Measurements from ENCODE around the gene GLG1.
"Not testable (repeated sequence)": the region's sequence is repeated elsewhere in the genome, so short reads cannot be mapped to it uniquely, and the experiment has no call there.

DNA sequence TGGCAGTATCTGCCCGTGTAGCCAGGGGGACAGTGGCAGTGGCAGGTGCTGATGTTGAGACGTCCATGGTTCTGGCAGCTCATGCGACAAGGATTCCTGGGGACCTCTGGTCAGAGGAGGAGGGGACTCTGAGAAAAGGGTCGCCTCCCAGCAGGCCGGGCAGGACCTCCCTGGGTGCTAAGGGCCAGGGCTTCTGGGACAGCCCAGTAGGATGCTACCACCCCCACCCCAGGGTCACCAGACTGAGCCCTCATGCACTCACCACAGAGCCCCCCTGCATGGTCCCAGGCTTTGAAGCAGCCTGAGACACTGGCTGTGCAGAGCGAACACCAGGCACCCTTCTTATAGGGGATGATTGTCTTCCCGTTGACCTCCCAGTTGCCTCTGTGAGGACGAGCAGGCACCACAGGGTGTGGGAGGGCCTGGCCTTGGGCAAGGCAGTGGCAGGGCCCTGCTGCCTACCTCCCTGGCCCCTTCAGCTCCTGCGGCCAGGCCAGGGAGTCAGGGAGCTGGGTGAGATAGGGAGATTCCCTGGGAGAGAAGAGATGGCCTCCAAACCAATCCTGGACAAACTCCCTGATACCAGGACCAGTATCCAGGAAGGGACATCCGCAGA, 194.0 kb downstream of the GLG1 start:
- TF ChIP-seq TAF1 (IDR thresholded peaks at IDR 0.05; ENCODE audit: borderline replicate concordance, low read depth, low read length); POLR2A (IDR thresholded peaks at IDR 0.05; ENCODE audit: low read depth, low read length): not testable (repeated sequence)
